ENCODE measurements around the gene AGAP1.

The AGAP1 gene

DNA sequence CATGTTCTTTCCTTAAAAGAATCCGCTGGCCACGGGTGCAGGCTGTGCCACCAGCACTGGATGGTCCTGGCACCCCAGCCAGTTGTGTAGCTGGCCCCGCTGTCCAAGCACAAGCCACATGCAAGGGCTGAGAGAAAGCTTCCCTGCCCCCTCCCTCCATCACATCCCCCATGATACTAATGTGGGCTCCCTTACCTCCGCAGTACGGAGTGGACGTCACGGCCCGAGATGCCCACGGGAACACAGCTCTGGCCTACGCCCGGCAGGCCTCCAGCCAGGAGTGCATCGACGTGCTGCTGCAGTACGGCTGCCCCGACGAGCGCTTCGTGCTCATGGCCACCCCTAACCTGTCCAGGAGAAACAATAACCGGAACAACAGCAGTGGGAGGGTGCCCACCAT, 629.9 kb downstream of the AGAP1 start:
- TF ChIP-seq, protein P1, sequence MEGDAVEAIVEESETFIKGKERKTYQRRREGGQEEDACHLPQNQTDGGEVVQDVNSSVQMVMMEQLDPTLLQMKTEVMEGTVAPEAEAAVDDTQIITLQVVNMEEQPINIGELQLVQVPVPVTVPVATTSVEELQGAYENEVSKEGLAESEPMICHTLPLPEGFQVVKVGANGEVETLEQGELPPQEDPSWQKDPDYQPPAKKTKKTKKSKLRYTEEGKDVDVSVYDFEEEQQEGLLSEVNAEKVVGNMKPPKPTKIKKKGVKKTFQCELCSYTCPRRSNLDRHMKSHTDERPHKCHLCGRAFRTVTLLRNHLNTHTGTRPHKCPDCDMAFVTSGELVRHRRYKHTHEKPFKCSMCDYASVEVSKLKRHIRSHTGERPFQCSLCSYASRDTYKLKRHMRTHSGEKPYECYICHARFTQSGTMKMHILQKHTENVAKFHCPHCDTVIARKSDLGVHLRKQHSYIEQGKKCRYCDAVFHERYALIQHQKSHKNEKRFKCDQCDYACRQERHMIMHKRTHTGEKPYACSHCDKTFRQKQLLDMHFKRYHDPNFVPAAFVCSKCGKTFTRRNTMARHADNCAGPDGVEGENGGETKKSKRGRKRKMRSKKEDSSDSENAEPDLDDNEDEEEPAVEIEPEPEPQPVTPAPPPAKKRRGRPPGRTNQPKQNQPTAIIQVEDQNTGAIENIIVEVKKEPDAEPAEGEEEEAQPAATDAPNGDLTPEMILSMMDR (IDR thresholded peaks at IDR 0.05; ENCODE audit: insufficient read depth, low read depth, low read length, missing control alignments), result no peak
- DNase-seq (ENCODE audit: low read depth), result no peak

DNA sequence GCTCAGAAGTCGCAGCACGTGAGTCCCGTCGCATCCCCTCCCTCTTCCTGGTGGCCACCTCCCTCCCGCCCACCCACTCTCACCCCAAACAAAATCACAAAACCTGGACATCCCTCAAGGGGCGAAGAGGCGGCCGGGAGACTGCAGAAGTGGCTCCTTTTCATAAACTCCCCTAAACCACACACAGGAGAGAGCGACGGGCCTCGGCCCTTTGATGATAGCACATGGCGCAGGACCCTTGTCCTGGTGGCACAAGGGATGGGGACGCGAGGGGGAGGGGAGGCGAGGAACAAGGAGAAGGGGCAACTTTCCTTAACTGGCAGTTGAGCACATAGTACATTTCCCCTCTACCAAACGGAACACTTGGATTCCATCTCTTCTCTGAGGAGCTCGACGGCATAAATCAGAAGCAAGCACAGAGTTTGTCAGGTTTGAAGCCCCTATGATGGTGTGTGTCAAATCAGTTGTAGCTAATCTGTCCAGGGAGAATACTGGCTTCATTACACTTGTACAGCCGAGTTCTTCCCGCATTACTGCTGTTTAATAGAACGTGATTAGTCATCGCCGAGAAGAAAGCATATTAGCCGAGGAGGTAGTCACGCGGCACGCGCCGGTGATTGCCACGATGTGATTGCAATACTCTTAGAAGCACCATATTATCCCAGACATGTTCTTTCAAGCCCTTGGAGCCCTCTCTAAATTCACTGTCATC, 630.5 kb downstream of the AGAP1 start:
- DNase-seq (ENCODE audit: low read depth), result no peak
- TF ChIP-seq, protein P1 (IDR thresholded peaks at IDR 0.05; ENCODE audit: insufficient read depth, low read depth, low read length, missing control alignments), result no peak
- H3K4me3 ChIP-seq (ENCODE audit: low read depth, low read length), result no peak overlapping the region

More for the DNA sequence above, 629.9 kb downstream of the AGAP1 start:
- H3K4me3 ChIP-seq (ENCODE audit: low read depth, low read length), result no peak overlapping the region

DNA sequence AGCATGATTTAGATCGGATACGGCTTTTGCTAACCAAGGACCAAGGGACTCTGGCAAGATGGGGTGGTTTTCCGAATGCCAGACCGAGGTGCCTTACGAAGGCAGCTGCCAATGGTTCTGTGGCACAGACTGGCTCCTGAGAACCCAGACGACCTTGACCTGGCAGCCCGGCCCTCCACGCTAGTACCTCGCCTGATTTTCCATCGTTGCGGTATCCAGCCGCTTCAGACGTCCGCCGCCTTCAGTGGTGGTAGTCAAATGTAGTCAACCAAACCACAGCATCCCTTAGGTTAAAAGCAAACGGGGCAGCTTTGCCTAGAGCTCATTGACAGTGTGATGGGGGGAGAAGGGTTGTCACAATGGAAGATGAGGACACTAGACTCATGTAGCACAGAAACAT, 631.7 kb downstream of the AGAP1 start:
- TF ChIP-seq, protein P1 (IDR thresholded peaks at IDR 0.05; ENCODE audit: insufficient read depth, low read depth, low read length, missing control alignments), result no peak
- no peak for DNase-seq (ENCODE audit: low read depth)
- no peak overlapping the region for H3K4me3 ChIP-seq (ENCODE audit: low read depth, low read length)

DNA sequence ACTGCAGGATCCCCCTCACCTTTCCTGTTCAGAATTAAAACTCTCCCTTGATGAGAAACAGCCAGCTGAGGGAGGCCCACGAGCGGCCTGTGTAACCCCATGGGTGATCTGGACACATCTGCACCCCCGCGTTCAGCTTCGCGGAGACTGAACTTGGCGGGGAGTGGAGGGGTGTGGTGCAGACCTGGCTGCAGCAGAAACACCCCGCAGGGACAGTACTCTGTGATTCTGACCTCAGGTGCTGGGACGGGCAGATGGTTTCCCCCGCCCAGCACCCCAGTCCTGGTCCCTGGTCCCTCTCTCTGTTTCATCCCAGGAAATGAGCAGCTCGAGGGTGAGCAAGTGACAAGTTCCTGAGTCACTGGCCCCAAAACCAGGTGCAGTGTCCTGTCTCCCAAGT, 633.2 kb downstream of the AGAP1 start:
- TF ChIP-seq, protein P1 (IDR thresholded peaks at IDR 0.05; ENCODE audit: insufficient read depth, low read depth, low read length, missing control alignments), result no peak
- no peak for DNase-seq (ENCODE audit: low read depth)
- H3K4me3 ChIP-seq (ENCODE audit: low read depth, low read length), result no peak overlapping the region

DNA sequence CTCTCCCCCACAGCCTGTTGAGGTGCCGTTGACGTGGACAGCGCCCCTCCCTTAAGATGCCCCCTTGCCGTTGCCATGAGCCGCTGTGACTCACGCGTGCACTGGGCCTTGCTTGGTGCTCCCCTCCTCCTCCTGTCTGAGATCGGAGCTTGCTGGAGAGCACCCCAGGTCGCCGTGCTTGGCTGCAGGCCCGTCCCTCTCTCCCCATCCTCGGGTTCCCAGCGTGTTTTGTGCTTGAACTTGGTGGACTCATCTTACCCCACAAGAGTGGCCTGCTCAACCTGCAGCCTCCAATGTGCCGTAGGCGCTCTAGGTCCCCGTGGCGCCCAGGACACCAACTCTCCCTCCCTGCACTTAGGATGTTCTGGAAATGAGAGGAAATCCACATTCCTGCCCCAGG, 634.5 kb downstream of the AGAP1 start:
- TF ChIP-seq, protein P1 (IDR thresholded peaks at IDR 0.05; ENCODE audit: insufficient read depth, low read depth, low read length, missing control alignments), result no peak
- DNase-seq (ENCODE audit: low read depth), result no peak
- H3K4me3 ChIP-seq (ENCODE audit: low read depth, low read length), result no peak overlapping the region

GRCh38 chr2:236129935-236130334, 636.1 kb downstream of the AGAP1 start:
- H3K4me3 ChIP-seq (ENCODE audit: low read depth, low read length), result no peak overlapping the region
- TF ChIP-seq, protein P1 (IDR thresholded peaks at IDR 0.05; ENCODE audit: insufficient read depth, low read depth, low read length, missing control alignments), result no peak
- DNase-seq (ENCODE audit: low read depth), result no peak

All from GM12865 (cell line).